Measurements from ENCODE around the gene LANCL1. TPM values are rescaled to one million over a fixed set of nuclear protein-coding genes. Genes with fewer than 3 reads are reported as not detected.
A peak's percentile ranks its signal among the peaks of the same experiment; 100 is the strongest.

Gene LANCL1
- total and polyA plus RNA-seq, 8 donors = 27.5 to 79.8 (median 71.9) TPM

DNA sequence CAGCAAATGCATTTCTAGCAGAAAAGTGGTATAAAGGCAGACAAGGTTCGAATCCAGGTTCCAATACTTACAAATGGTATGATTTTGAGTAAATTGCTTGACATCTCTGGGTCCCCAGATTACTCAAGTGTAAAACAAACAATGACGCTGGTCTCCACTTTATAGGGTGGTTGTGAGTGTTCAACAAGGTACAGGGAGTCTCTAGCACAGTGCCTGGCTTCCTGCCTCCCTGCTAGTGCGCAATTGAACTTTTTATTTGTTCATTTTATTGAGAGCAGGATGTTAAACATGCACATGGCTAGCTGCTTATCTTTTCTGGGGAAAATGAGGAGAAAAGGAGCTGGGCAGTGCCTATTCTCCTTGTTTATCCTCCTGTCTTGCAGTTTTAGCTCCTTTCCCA, 86.7 kb downstream of the LANCL1 start:
- DNase-seq = peak in 1 of 4 donors; percentile 18
- H3K4me1 ChIP-seq = no peaks in the 10 kb centered on the region
- H3K27me3 ChIP-seq = no peaks in the 10 kb centered on the region
- TF ChIP-seq, protein P1, sequence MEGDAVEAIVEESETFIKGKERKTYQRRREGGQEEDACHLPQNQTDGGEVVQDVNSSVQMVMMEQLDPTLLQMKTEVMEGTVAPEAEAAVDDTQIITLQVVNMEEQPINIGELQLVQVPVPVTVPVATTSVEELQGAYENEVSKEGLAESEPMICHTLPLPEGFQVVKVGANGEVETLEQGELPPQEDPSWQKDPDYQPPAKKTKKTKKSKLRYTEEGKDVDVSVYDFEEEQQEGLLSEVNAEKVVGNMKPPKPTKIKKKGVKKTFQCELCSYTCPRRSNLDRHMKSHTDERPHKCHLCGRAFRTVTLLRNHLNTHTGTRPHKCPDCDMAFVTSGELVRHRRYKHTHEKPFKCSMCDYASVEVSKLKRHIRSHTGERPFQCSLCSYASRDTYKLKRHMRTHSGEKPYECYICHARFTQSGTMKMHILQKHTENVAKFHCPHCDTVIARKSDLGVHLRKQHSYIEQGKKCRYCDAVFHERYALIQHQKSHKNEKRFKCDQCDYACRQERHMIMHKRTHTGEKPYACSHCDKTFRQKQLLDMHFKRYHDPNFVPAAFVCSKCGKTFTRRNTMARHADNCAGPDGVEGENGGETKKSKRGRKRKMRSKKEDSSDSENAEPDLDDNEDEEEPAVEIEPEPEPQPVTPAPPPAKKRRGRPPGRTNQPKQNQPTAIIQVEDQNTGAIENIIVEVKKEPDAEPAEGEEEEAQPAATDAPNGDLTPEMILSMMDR (IDR thresholded peaks at IDR 0.05) = no peak
- no peaks in the 10 kb centered on the region for H3K9me3 ChIP-seq
- no peak overlapping the region for H3K4me3 ChIP-seq
- H3K27ac ChIP-seq = peak overlapping the region in 1 of 2 donors; percentile 60
- intact Hi-C loops (cut with DNase I) = loop anchor here in 1 of 2 donors (10.0 kb wide), 1 partner anchor 135 kb away; no protein-coding TSS in a partner anchor
- H3K36me3 ChIP-seq = no peaks in the 10 kb centered on the region
- ATAC-seq = peak; percentile 84

DNA sequence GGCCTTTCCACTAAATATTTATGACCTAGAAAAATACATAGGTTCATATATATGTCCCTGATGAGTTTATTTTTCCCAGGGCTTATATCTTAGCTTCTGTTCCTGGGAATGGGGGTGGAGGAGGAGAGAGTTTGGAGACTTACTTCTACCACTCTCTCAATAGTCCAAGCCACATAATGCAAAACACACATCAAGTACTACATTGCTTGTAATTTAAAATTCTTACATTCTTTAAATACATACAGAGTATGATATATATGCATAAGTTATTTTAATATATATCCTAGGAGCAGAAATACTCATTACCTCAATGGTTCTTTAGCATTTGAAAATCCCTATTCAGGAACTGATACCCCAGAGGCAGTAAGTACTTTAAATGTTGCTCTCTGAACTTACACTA, 88.4 kb downstream of the LANCL1 start:
- intact Hi-C loops (cut with DNase I) = no loop called here
- Histone ChIP-seq H3K36me3 (no peaks in the 10 kb centered on the region), H3K27me3 (no peaks in the 10 kb centered on the region), H3K9me3 (no peaks in the 10 kb centered on the region), H3K4me1 (no peaks in the 10 kb centered on the region), H3K4me3 (no peak overlapping the region), H3K27ac (no peak overlapping the region)
- DNase-seq = no peak
- TF ChIP-seq, protein P1 (IDR thresholded peaks at IDR 0.05) = no peak
- ATAC-seq = no peak

DNA sequence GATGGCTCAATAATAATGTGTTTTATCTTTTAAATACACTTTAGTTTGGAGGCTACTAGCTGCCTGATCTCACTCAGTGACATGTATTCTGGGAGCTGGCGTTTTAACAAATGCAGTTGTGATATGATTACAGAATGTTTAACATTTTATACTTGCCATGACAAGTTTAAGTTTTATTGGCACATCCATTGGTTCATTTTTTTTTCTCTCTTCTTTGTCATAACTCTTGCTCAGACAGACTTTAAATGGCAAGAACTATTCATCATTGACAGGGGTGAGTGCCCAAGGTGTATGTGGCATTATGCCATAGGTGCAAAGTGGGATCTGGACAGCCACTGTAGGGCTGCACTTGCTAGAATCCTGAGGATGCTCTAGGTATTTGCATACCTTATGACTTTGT, 89.5 kb downstream of the LANCL1 start:
- ATAC-seq = no peak
- Histone ChIP-seq H3K36me3 (no peaks in the 10 kb centered on the region), H3K4me3 (no peak overlapping the region)

More for the DNA sequence above, 89.5 kb downstream of the LANCL1 start:
- Histone ChIP-seq H3K4me1 (no peaks in the 10 kb centered on the region), H3K27ac (no peak overlapping the region), H3K27me3 (no peaks in the 10 kb centered on the region), H3K9me3 (no peaks in the 10 kb centered on the region)
- intact Hi-C loops (cut with DNase I) = no loop called here
- DNase-seq = no peak
- TF ChIP-seq, protein P1 (IDR thresholded peaks at IDR 0.05) = no peak

Other genes starting within 250 kb of the LANCL1 start
- not detected for gene MYL1, start 161.6 kb downstream of the LANCL1 start, total RNA-seq
- under 1 TPM in 1 of 6 donors, not detected in 5; 0.54 TPM for gene MYL1, start 161.6 kb downstream of the LANCL1 start, polyA plus RNA-seq (ENCODE audit: insufficient read length in 6 of 6)
- gene CPS1, start 79.8 kb upstream of the LANCL1 start, total RNA-seq = 1 to 10 TPM; 4.6 to 7.8 TPM
- 1 to 10 TPM; 2.5 to 9.2 (median 7.3) TPM for gene CPS1, start 79.8 kb upstream of the LANCL1 start, polyA plus RNA-seq (ENCODE audit: insufficient read length in 6 of 6)

Data from left lung (tissue), 10 donors.